ENCODE data around the gene PAOX. TPM values are rescaled to one million over a fixed set of nuclear protein-coding genes. Genes with fewer than 3 reads are reported as not detected.

PAOX gene
- total and polyA plus RNA-seq, 9 of the 15 experiments (the other 6 are each of a cell fraction or from before 2014, with no cell fraction given), result 0.80 to 6.4 (median 2.6) TPM

DNA sequence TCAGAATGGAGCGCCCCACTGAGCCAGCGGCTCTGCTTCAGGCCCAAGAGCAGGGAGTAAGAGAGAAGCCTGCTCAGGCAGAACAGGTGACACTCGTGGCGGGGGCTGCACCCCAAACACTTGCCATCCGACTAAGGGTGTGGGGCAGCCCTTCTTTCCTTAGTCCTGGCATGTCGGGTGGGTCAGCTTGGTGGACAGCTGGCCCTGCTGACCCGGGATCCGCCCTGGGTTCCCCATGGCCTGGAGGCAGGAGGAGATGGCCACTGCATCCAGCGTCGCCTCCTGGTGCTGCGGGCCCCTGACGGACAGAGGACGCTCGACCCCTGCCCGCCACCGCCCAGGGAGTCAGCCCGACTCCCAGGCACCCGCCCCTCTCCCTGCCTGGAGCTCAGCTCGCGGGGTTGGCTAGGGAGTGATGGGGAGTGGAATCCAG lies 1.2 kb upstream of the PAOX start (continued):
- TF ChIP-seq, protein P1, sequence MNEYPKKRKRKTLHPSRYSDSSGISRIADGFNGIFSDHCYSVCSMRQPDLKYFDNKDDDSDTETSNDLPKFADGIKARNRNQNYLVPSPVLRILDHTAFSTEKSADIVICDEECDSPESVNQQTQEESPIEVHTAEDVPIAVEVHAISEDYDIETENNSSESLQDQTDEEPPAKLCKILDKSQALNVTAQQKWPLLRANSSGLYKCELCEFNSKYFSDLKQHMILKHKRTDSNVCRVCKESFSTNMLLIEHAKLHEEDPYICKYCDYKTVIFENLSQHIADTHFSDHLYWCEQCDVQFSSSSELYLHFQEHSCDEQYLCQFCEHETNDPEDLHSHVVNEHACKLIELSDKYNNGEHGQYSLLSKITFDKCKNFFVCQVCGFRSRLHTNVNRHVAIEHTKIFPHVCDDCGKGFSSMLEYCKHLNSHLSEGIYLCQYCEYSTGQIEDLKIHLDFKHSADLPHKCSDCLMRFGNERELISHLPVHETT (CRISPR knock-in tag; conservative IDR thresholded peaks at IDR 0.05 in 1 of 2, IDR thresholded peaks at IDR 0.05 in 1 of 2), result no peak
- TF ChIP-seq STAG1 (CRISPR knock-in tag; IDR thresholded peaks at IDR 0.05; ENCODE audit: borderline replicate concordance) (no peak), CTBP1 (IDR thresholded peaks at IDR 0.05; ENCODE audit: borderline replicate concordance) (no peak), SMARCC2 (IDR thresholded peaks at IDR 0.05; ENCODE audit: low read depth) (no peak), ZNF143 (CRISPR knock-in tag; IDR thresholded peaks at IDR 0.05) (no peak), E2F3 (CRISPR knock-in tag; IDR thresholded peaks at IDR 0.05) (no peak), SIRT6 (IDR thresholded peaks at IDR 0.05; ENCODE audit: low read depth, low read length) (no peak), CBX1 (IDR thresholded peaks at IDR 0.05; ENCODE audit: low read depth) (no peak)
- TF ChIP-seq, protein P2, sequence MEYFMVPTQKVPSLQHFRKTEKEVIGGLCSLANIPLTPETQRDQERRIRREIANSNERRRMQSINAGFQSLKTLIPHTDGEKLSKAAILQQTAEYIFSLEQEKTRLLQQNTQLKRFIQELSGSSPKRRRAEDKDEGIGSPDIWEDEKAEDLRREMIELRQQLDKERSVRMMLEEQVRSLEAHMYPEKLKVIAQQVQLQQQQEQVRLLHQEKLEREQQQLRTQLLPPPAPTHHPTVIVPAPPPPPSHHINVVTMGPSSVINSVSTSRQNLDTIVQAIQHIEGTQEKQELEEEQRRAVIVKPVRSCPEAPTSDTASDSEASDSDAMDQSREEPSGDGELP (CRISPR knock-in tag; IDR thresholded peaks at IDR 0.05; ENCODE audit: borderline replicate concordance), result 0 out of 2 replicates have a peak, but pooled peaks have one; percentile 10
- TF ChIP-seq, protein P3, sequence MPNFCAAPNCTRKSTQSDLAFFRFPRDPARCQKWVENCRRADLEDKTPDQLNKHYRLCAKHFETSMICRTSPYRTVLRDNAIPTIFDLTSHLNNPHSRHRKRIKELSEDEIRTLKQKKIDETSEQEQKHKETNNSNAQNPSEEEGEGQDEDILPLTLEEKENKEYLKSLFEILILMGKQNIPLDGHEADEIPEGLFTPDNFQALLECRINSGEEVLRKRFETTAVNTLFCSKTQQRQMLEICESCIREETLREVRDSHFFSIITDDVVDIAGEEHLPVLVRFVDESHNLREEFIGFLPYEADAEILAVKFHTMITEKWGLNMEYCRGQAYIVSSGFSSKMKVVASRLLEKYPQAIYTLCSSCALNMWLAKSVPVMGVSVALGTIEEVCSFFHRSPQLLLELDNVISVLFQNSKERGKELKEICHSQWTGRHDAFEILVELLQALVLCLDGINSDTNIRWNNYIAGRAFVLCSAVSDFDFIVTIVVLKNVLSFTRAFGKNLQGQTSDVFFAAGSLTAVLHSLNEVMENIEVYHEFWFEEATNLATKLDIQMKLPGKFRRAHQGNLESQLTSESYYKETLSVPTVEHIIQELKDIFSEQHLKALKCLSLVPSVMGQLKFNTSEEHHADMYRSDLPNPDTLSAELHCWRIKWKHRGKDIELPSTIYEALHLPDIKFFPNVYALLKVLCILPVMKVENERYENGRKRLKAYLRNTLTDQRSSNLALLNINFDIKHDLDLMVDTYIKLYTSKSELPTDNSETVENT (CRISPR knock-in tag; IDR thresholded peaks at IDR 0.05), result no peak
- TF ChIP-seq, protein P4, sequence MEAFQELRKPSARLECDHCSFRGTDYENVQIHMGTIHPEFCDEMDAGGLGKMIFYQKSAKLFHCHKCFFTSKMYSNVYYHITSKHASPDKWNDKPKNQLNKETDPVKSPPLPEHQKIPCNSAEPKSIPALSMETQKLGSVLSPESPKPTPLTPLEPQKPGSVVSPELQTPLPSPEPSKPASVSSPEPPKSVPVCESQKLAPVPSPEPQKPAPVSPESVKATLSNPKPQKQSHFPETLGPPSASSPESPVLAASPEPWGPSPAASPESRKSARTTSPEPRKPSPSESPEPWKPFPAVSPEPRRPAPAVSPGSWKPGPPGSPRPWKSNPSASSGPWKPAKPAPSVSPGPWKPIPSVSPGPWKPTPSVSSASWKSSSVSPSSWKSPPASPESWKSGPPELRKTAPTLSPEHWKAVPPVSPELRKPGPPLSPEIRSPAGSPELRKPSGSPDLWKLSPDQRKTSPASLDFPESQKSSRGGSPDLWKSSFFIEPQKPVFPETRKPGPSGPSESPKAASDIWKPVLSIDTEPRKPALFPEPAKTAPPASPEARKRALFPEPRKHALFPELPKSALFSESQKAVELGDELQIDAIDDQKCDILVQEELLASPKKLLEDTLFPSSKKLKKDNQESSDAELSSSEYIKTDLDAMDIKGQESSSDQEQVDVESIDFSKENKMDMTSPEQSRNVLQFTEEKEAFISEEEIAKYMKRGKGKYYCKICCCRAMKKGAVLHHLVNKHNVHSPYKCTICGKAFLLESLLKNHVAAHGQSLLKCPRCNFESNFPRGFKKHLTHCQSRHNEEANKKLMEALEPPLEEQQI (IDR thresholded peaks at IDR 0.05), result no peak

Data from K562 (cell line).